ENCODE results near the gene CNN1. TPM values are rescaled to one million over a fixed set of nuclear protein-coding genes. Genes with fewer than 3 reads are reported as not detected.
"Not testable (repeated sequence)": the region's sequence is repeated elsewhere in the genome, so short reads cannot be mapped to it uniquely, and the experiment has no call there.

Gene CNN1
- total RNA-seq, 1 donor from 2014 or later: 10.8 TPM

DNA sequence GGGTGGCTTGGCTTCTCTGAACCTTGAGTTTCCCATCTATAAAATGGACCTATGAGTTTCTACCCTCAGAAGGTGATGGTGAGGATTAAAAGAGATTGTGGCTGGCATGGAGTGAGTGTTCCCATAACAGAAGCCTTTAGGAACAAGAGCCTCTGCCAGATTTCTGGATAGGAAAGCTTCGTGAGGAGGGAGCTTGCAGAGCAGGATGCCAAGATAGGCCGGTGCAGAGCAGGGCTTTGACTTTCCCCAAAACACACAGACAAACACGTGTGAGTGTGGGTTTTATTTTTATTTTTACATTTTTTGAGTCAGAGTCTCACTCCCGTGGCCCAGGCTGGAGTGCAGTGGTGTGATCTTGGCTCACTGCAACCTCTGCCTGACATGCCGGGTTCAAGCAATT lies 3.7 kb upstream of the CNN1 start:
- no peak for DNase-seq

DNA sequence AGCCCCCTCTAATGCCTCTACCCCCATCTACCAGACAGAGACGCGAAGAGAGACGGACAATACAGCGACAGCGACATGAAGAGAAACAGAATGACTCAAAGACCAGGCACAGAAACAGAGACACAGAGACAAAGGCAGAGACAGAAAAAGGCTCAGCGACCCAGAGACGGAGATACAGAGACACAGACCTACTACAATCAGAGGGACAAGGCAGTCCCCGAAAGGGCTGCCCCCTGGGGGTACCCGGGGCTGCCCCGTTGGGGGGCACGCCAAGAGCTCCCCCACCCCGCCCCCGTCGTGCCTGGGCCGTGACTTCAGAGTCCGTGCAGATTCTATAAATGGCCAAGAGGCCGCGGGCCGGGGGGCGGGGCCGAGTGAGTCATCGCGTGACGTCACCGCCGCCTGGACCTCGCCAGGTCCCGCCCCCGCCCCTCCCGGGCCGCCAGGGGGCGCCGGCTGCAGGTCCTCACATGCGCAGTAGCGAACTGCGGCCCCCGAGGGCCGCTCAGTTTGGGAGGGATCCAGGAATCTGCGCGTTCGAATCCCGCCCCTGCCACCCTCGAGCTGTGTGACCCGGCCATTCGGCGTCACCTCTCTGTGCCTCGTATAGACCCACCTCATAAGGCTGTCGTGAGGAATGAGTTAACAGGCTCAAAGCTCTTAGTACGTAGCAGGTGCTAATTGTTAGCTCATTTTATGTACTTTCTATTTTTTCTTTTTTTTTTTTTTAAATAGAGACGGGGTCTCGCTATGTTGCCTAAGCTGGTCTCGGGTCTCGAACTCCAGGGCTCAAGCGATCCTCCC lies 2.7 kb upstream of the CNN1 start:
- peak; percentile 36 for DNase-seq

DNA sequence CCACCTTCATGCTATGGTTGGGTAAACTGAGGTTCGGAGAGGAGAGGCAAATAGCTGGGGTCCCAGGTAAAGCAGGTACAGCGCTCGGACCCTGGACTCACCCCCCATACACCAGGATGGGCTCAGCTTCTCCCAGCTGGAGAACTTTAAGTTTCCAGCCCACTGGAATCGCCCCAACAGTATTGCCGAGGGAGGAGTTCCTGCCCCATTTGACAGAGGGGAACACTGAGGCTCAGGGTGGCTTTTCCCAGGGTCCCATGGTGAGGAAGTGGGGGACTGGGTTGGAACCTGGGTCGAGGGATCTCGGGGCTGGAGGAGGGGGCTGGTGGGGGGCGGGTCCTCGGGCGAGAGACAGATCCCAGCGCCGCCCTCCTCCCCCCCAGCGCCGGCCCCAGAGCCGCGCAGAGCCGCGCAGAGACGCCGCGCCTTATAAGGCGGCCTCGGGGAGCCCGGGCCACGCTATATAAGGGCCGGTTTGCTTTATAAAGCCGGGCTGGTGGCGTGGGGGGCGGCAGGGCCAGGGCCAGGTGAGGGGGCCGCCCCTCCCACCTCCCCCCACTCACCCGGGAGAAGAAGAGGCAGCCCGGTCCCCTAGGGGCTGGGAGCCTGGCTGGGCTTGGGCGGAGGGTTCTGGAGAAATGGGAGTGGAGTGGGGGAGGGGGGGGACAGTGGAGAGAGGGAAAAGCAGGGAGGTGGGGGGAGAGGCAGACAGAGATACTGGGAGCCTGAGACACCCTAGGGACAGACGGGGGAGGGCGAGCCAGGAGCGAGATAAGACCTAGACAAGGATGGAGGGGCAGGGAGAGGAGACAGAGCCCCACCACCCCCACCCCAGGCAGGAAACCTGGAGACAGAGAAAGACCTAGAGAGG lies 1.1 kb downstream of the CNN1 start:
- no peak for DNase-seq

DNA sequence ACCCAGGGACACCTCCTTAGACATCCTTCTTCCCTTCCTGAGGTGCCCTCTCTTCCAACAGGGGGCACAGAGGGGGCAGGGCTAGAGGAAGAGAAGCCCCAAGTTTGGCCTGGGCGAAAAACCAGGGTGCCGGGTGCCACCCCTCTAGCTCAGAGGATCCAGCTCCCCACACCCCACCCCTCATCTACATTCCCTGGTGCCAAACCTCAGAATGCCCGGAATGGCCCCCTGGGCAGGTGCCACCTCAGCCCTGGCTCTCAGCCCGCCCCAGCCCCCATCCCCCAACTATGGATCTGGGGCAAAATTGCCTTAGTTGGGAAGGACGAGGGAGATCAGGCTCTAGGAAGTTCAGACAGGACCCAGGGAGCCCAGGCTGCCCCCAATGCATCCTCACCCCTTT lies 2.0 kb downstream of the CNN1 start:
- no peak for DNase-seq

DNA sequence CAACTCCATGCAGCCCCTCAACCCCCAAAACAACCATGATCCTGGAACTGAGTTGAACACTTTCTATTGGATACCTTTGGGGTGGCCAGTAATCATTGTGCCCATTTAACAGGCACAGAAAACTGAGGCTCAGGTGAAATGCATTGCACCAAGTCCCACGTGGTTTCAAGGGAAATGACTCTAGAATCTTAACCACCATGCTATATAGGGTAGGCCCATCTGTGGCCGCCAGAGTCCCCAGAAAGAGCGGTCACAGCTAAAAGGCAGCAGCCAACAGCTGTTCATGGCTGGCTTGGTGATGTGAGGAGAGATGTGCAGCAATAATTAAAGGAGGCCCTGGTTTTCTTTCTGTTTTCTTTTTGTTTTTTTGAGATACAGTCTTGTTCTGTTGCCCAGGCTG lies 2.6 kb downstream of the CNN1 start:
- DNase-seq: no peak

DNA sequence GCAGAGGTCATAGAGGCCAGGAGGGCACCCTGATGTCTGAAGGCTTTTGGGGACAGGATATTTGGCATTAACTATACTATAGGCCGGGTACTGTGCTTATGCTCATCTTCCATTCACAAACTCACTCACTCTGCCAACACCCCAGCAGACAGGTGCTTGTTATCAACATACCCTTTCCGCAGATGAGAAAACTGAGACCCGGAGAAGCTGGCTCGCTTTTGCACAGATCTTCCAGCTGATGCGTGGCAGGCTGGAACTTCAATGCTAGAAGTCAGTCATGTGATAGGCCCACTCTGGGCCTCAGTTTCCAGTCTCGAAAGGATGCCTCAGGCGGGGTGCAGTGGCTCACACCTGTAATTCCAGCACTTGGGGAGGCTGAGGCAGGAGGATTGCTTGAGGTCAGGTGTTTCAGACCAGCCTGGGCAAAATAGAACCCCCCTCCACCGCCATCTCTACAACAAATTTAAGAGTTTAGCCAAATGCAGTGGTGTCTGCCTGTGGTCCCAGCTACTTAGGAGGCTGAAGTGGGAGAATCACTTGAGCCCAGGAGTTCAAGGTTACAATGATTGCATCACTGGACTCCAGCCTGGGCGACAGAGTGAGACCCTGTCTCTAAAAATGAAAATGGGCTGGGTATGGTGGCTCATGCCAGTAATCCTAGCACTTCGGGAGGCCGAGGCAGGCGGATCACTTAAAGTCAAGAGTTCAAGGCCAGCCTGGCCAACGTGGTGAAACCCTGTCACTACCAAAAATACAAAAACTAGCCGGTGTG lies 9.5 kb downstream of the CNN1 start:
- no peak for DNase-seq

DNA sequence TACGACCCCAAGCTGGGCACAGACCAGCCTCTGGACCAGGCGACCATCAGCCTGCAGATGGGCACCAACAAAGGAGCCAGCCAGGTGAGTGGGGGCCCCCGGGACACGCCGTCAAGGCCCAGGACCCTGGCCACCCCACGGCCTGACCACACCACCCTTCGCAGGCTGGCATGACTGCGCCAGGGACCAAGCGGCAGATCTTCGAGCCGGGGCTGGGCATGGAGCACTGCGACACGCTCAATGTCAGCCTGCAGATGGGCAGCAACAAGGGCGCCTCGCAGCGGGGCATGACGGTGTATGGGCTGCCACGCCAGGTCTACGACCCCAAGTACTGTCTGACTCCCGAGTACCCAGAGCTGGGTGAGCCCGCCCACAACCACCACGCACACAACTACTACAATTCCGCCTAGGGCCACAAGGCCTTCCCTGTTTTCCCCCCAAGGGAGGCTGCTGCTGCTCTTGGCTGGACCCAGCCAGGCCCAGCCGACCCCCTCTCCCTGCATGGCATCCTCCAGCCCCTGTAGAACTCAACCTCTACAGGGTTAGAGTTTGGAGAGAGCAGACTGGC lies 10.8 kb downstream of the CNN1 start:
- no peak for DNase-seq

DNA sequence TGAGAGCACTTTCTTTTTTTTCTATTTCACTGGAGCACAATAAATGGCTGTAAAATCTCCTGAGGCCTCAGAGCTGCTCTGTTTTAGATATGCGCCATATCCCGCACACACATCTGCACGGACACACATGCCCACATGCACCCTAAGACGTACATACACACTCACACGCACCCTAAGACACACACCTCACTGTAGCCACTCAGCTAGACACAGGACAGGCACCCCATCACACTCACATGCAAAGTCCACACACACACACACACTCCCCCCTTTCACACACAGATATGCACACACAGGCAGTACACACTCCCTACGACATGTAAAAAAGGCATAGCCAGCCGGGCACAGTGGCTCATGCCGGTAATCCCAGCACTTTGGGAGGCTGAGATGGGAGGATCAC lies 11.6 kb downstream of the CNN1 start:
- DNase-seq: no peak

DNA sequence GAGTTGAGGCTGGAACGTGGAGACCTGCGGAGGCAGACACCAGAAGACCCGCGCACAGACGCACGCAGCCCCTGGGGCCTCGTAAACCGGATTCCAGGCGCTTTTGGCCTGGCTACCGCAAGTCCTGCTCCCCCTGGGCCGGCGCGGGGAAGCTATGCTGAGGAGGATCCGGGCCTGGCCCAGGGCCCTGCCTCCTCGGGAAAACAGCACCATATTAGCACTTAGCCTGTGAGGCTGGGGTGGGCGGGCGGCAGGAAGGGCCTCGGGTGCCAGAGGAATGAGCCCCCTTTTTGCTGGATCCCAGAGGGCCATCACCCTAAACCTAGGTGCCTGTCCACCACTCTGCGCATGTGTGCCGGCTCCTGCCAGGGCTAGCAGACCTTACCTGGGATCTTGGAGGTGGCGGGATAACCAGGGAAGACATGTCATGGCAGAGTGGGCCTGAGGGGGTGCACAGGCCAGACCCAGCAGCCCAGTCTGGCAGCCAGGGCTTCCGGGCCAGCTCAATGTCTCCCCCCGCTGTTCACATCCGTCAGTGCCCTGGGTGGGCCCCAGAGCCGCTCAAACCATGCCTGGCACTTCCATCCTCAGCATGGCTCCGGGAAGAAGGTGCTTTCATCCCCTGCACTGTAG lies 13.1 kb downstream of the CNN1 start:
- DNase-seq: no peak

DNA sequence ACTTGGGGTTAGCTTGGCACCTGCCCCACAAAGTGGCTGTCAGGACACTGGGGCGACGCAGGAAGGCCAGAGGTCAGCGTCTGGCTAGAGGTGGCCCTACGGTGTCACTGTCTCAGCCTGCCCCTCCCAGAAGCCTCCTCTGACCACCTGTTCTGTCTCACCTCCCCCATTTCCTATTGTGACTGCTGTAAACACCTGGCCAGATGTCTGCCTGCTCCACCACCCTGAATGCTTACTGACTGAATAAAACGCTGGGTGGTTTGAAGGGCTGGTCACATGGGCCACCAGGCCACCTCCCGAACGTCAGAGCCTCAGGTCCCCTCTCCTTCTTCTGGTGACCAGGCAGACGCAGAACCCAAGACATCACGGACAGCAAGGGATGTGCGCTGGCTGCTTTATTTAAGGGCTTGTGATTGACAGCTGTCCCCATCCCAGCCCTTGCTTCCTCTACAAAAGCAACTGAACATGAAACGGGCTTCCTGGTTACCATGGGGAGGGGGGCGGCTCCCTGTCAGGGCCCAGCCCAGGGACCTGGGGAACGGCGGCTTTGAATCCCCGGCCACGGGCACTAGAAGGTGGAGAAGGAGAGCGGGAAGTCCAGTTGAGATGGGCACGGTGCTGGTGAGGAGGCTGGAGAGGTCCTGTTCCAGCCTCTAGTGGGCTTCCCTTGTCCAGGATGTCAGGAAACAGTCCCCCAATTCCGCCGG lies 14.2 kb downstream of the CNN1 start:
- no peak for DNase-seq

DNA sequence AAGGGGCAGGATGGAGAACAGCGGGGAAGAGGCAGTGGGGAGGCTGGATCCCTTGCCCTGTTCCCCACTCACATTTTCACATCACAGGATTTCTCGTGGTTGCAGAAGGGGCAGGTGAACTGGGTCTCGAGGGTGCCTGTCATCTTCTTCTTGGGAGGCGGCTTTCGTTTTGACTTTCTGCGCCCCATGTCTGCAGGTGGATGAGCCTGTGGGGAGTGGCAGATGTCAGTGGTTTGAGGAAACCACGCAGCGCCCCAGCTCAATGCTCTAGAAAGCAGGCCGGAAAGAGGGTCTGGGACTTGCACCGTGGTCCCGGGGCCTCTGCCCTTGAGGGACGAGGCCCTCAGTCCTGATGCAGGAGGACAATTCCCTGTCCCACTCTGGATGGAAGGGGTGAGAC lies 15.5 kb downstream of the CNN1 start:
- DNase-seq: no peak

DNA sequence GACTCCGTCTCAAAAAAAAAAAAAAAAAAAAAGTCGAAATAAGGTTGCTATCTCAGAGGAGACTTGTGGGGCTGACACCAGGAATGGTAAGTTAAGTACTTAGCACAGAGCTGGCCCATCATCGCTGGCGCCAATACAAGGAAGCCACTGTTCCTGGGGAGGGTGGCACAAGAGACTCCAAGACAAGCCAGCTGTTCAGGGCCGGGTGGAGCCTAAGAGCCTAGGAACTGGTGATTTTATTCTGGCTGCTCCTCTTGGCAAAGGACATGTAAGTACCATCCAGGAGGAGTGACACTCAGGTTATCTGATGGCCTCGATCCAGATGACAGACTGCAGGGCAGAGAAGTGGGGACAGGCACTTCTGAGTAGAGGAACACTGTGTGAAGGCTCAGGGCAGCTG lies 16.6 kb downstream of the CNN1 start:
- no peak for DNase-seq

DNA sequence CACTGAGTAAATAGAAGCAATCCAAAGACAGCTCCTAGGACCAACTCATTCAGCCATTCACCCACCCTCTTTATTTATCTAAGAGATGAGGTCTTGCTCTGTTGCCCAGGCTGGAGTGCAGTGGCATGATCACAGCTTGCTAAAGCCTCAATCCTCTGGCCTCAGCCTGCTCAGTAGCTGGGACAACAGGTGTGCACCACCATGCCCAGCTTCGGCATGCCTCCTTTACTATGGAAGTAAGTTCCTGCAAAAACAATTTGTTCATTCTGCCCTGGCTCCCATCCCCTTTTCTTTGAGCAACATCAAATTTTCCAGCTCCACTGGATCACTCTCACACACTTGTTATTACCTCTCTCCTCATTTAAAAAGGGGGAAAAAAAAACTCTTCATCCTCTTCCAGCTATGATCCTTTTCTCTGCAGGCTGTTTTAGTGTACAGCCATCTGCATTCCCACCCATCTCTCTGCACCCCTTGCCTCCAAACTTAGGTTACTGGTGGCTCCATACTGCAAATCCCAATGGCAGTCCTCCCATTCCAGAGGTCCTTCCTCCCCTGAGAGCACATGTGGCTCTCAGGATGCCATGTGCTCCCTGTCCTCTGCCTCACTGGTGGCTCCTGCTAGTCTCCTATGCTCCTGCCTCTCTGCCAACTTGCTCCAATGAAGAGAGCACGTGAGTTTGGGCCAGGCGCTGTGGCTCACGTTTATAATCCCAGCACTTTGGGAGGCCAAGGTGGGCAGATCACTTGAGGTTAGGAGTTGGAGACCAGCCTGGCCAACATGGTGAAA lies 18.2 kb downstream of the CNN1 start:
- DNase-seq: no peak

DNA sequence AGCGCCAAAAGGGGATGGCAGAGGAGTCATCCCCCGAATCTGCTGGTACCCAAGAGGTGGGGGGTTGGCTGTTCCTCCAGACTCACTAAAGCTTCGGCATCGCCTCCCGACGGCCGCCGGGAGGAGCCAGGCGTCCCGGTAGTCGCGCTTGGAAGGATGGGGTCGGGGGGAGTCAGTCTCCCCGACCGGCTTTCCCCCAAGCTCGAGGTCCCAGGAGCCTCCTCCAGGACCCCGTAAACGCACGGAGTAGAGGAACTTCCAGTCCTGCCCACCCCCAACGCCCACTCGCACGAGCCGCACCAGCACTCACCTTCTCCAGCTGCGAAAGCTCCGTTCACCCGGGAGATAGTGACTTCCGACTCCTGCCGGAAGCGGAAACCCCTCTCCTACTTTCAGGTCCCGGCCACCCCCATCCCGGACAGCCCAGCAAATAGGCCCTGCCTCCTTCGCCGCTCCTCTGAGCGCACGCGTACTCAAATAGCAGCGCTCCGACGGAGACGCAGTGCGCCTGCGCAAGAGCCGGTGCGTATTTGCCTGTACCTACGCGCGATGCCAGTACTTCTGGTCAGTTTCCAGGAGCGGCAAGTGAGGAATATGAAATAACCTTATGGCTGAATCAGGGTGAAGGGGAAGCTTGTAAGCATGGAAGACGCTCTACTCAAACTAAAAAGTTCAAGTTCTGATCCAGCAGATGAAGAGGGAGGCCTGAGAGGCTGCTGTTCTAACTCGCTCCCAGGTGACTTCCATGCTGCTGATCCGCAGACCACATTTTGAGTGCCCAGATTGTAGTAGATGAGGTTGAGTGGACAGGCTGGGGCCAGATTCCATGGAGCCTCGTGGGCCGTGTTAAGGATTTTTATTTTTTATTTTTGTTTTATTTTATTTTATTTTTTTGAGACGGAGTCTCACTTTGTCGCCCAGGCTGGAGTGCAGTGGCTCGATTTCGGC lies 20.5 kb downstream of the CNN1 start, which contains the start of gene ELOF1:
Gene ELOF1, minus strand, starts transcription at position 350 of the 948 bp plus-strand sequence. CDS start 4,883 bp downstream, outside the sequence.
- DNase-seq: peak; percentile 97

DNA sequence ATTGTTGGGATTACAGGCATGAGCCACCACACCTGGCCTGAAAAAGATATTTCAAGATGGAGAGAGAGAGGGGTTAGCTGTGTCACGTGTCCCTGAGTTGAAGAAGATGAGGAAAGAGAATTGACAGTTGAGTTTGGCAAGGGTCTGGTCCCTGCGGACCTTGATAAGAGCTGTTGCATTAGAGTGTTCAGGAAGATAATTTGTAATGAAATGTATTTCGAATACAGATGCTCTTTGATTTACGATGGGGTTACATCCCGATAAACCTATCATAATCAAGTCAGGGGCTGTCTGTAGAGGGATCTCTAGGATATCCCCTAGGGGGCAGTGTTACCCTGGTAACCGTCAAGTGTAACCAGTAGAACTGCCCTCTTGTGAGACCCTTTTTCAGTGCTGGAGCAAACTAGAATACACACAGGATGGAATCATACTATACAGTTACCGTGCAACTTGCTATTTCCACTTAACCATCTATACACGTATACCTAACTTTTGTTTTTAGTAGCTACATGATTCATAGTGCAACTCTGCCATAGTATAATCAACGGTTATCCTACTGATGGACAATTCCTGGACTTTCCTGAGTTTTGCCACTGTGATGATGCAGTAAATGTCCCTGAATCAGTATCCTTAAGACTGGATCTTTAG lies 21.9 kb downstream of the CNN1 start:
- peak; percentile 30 for DNase-seq

DNA sequence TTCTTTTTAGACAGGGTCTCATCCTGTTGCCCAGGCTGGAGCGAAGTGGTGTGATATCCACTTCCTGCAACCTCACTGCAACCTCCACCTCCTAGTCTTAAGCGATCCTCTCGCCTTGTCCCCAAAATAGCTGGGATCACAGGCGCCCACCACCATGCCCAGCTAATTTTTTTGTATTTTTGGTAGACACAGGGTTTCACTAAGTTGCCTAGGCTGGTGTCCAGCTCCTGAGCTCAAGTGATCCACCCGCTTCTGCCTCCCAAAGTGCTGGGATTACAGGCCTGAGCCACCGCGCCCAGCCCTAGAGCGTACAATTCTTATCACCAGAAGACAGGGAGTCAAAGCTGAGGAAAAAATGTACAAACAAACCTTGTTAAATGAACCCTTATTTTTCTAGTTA lies 24.9 kb downstream of the CNN1 start:
- DNase-seq: no peak

DNA sequence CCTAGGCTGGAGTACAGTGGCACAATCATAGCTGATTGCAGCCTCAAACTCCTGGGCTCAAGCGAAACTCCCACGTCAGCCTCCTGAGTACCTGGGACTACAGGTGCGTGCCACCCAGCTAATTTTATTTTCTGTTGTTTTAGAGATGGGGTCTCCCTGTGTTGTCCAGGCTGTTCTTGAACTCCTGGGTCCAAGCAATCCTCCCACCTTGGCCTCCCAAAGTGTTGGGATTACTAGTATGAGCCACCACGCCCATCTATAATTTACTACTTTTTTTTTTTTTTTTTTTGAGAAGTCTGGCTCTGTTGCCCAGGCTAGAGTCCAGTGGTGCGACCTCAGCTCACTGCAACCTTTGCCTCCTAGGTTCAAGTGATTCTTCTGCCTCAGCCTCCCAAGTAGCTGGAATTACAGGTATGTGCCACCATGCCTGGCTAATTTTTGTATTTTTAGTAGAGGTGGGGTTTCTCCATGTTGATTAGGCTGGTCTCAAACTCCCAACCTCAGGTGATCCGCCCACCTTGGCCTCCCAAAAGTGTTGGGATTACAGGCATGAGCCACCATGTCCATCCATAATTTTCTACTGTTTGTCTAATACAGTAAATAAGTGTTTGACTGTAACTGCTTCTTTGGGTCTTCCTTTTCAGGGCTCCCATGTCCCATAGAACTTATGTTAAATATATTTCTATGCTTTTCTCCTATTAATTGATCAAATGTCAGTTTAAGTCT lies 25.6 kb downstream of the CNN1 start:
- DNase-seq: not testable (repeated sequence)

DNA sequence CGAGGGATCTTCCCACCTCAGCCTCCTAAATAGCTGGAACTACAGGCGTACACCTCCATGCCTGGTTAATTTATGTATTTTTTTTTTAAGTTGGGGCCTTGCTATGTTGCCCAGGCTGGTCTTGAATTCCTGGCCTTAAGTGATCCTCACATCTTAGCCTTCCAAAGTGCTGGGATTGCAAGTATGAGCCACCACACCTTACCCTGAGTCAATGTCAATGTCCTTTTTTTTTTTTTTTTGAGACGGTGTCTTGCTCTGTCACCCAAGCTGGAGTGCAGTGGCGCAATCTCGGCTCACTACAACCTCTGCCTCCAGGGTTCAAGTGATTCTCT lies 27.0 kb downstream of the CNN1 start:
- not testable (repeated sequence) for DNase-seq

Data from skin of body (tissue), 2 donors.